DMS153 (cell line): ENCODE results near the gene KIF3A.

Experiments
- DNase-seq: peaks from one replicate; lab custom pipeline; 2025; lab: John Stamatoyannopoulos, UW

KIF3A gene

GRCh38 chr5:132677682-132678400 is 59.5 kb downstream of the KIF3A start:
- DNase-seq = no peak

GRCh38 chr5:132677191-132677590 is 60.2 kb downstream of the KIF3A start:
- no peak for DNase-seq

GRCh38 chr5:132675936-132676689 is 61.2 kb downstream of the KIF3A start:
- DNase-seq = no peak

- DNase-seq = no peak
These were observed 62.5 kb downstream of the KIF3A start for GRCh38 chr5:132674671-132675506.

- DNase-seq = no peak
These were observed 63.3 kb downstream of the KIF3A start, which contains the start of gene IL4 for GRCh38 chr5:132673939-132674630. TSS of gene IL4 (plus strand) at chr5:132673989. CDS start at chr5:132674051, 62 bp downstream.

- no peak for DNase-seq
These were observed 63.9 kb downstream of the KIF3A start for GRCh38 chr5:132673488-132673887.

- no peak for DNase-seq
These were observed 66.3 kb downstream of the KIF3A start for GRCh38 chr5:132671000-132671399.

- DNase-seq = no peak
These were observed 67.1 kb downstream of the KIF3A start for GRCh38 chr5:132669966-132670882.

GRCh38 chr5:132669455-132669820 is 67.9 kb downstream of the KIF3A start:
- DNase-seq = no peak

GRCh38 chr5:132668706-132669454 is 68.5 kb downstream of the KIF3A start:
- no peak for DNase-seq

GRCh38 chr5:132667761-132668705 is 69.3 kb downstream of the KIF3A start:
- no peak for DNase-seq

GRCh38 chr5:132667309-132667708 is 70.0 kb downstream of the KIF3A start:
- DNase-seq = no peak

- DNase-seq = no peak
These were observed 70.8 kb downstream of the KIF3A start for GRCh38 chr5:132666310-132667123.

- no peak for DNase-seq
These were observed 71.7 kb downstream of the KIF3A start for GRCh38 chr5:132665574-132666080.

- no peak for DNase-seq
These were observed 72.6 kb downstream of the KIF3A start for GRCh38 chr5:132664696-132665209.

GRCh38 chr5:132663771-132664695 is 73.3 kb downstream of the KIF3A start:
- no peak for DNase-seq
